MM.1S (cell line): ENCODE data around the gene HPS5.
A peak's percentile ranks its signal among the peaks of the same experiment; 100 is the strongest.

Experiments used
- DNase-seq: peaks from one replicate; pipeline ENCODE4 v3.0.0-alpha.2; 2015
- H2AFZ ChIP-seq: fragments of 300-600 bp; sonication (generic); 2 replicates; pipeline ENCODE4 v1.6.0; 2016; ENCODE audit warnings: antibody characterized with exemption, low read length
- H3F3A ChIP-seq: fragments of 300-600 bp; sonication (generic); 2 replicates; pipeline ENCODE4 v1.6.1; 2016; ENCODE audit warnings: mild to moderate bottlenecking, antibody characterized with exemption, low read length, moderate library complexity, mixed read lengths; ENCODE audit not compliant: insufficient read depth
- H3K27ac ChIP-seq: fragments of 300-600 bp; sonication (generic); 2 replicates; pipeline ENCODE4 v1.5.1; 2016; ENCODE audit warnings: mild to moderate bottlenecking, low read length
- H3K27me3 ChIP-seq: fragments of 300-600 bp; sonication (generic); replicated peaks from 2 replicates; pipeline ENCODE4 v1.6.0; 2016; ENCODE audit warnings: low read length; ENCODE audit not compliant: insufficient read depth
- H3K36me3 ChIP-seq: fragments of 300-600 bp; sonication (generic); replicated peaks from 2 replicates; pipeline ENCODE4 v1.6.1; 2016; ENCODE audit warnings: mild to moderate bottlenecking, low read length, mixed read lengths; ENCODE audit not compliant: insufficient read depth
- H3K4me1 ChIP-seq: fragments of 300-600 bp; sonication (generic); 2 replicates; pipeline ENCODE4 v1.6.1; 2016; ENCODE audit warnings: low read length, mixed read lengths
- H3K4me2 ChIP-seq: fragments of 300-600 bp; sonication (generic); 2 replicates; pipeline ENCODE4 v1.6.0; 2016; ENCODE audit warnings: low read depth, low read length
- H3K4me3 ChIP-seq: fragments of 300-600 bp; sonication (generic); 2 replicates; pipeline ENCODE4 v1.5.1; 2016; ENCODE audit warnings: low read length, mixed read lengths
- H3K79me2 ChIP-seq: fragments of 300-600 bp; sonication (generic); 2 replicates; pipeline ENCODE4 v1.6.1; 2016; ENCODE audit warnings: mixed run types, low read length, mixed read lengths
- H3K9ac ChIP-seq: fragments of 300-600 bp; sonication (generic); 2 replicates; pipeline ENCODE4 v1.6.1; 2016; ENCODE audit warnings: low read length, mixed read lengths
- H3K9me2 ChIP-seq: fragments of 300-600 bp; sonication (generic); replicated peaks from 2 replicates; pipeline ENCODE4 v1.6.1; 2016; ENCODE audit warnings: mild to moderate bottlenecking, low read length, mixed read lengths; ENCODE audit not compliant: insufficient read depth
- H3K9me3 ChIP-seq: fragments of 300-600 bp; sonication (generic); replicated peaks from 2 replicates; pipeline ENCODE4 v1.6.1; 2016; ENCODE audit warnings: mild to moderate bottlenecking, low read length, mixed read lengths; ENCODE audit not compliant: insufficient read depth
- H4K20me1 ChIP-seq: fragments of 300-600 bp; sonication (generic); 2 replicates; pipeline ENCODE4 v1.6.1; 2016; ENCODE audit warnings: mild to moderate bottlenecking, low read length, moderate library complexity, mixed read lengths; ENCODE audit not compliant: insufficient read depth
- EZH2 ChIP-seq: fragments of 300-600 bp; sonication (generic); optimal IDR thresholded peaks from 2 replicates; pipeline ENCODE3; 2017; ENCODE audit warnings: low read depth, mild to moderate bottlenecking, antibody characterized with exemption, low read length, mixed read lengths
- EZH2phosphoT487 ChIP-seq: fragments of 300-600 bp; sonication (generic); IDR thresholded peaks from 2 replicates; pipeline ENCODE4 v1.6.1; 2018; ENCODE audit warnings: antibody characterized with exemption, low read length
- TF ChIP-seq, protein P1 (sequence below): fragments of 300-600 bp; sonication (generic); IDR thresholded peaks from 2 replicates; pipeline ENCODE4 v1.5.1; 2016; ENCODE audit warnings: antibody characterized with exemption, low read length, mixed read lengths

Gene HPS5

DNA sequence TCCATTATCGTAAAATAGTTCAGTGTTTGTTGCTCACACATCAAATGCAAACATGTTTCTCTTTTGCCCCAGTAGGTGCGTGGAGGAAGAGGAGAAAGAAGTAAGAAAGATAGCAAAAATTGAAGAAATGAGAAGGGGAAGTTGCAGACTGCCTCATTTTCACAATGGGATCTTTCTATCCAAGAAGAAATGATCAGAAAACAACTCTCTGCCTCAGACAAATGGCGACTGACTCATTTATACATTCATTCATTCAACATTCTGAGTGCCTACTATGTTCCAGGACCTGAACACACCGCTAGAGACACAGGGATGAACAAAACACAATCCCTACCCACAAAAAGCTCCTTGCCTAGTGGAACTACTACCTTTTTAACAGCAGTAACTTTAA, 367 bp downstream of the HPS5 start:
- Histone ChIP-seq H3K79me2 (peaks cover 86% of the 10 kb centered on the region), H3K9me2 (no peaks in the 10 kb centered on the region), H3K27ac (peak overlapping the region; percentile 85), H3K9me3 (no peaks in the 10 kb centered on the region), H3K4me1 (peaks cover 36% of the 10 kb centered on the region), H3F3A (peaks cover 9% of the 10 kb centered on the region; the same call in 1 of the 2 replicates), H3K4me3 (peak overlapping the region; percentile 89), H3K36me3 (no peaks in the 10 kb centered on the region; the same call in 1 of the 2 replicates), H4K20me1 (no peaks in the 10 kb centered on the region), H3K4me2 (peak overlapping the region; percentile 90), H2AFZ (peak overlapping the region; percentile 92), H3K9ac (peak overlapping the region; percentile 96), H3K27me3 (no peaks in the 10 kb centered on the region)
- no peak for DNase-seq
- TF ChIP-seq, protein P1, sequence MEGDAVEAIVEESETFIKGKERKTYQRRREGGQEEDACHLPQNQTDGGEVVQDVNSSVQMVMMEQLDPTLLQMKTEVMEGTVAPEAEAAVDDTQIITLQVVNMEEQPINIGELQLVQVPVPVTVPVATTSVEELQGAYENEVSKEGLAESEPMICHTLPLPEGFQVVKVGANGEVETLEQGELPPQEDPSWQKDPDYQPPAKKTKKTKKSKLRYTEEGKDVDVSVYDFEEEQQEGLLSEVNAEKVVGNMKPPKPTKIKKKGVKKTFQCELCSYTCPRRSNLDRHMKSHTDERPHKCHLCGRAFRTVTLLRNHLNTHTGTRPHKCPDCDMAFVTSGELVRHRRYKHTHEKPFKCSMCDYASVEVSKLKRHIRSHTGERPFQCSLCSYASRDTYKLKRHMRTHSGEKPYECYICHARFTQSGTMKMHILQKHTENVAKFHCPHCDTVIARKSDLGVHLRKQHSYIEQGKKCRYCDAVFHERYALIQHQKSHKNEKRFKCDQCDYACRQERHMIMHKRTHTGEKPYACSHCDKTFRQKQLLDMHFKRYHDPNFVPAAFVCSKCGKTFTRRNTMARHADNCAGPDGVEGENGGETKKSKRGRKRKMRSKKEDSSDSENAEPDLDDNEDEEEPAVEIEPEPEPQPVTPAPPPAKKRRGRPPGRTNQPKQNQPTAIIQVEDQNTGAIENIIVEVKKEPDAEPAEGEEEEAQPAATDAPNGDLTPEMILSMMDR, result no peak
- TF ChIP-seq EZH2phosphoT487 (no peak), EZH2 (no peak)

- peak overlapping the region; percentile 90 for H3K4me2 ChIP-seq
- no peaks in the 10 kb centered on the region for H3K9me2 ChIP-seq
- no peak overlapping the region for H2AFZ ChIP-seq
- no peak overlapping the region; the same call in 1 of the 2 replicates for H3K9ac ChIP-seq
- TF ChIP-seq, protein P1, result no peak
- TF ChIP-seq EZH2phosphoT487 (no peak), EZH2 (no peak)
- H3F3A ChIP-seq, result peaks cover 9% of the 10 kb centered on the region; the same call in 1 of the 2 replicates
- H3K27me3 ChIP-seq, result no peaks in the 10 kb centered on the region
- no peaks in the 10 kb centered on the region for H3K9me3 ChIP-seq
- peaks cover 83% of the 10 kb centered on the region for H3K79me2 ChIP-seq
- DNase-seq, result no peak
- H4K20me1 ChIP-seq, result no peaks in the 10 kb centered on the region
- H3K27ac ChIP-seq, result no peak overlapping the region
- peaks cover 36% of the 10 kb centered on the region for H3K4me1 ChIP-seq
- H3K36me3 ChIP-seq, result no peaks in the 10 kb centered on the region; the same call in 1 of the 2 replicates
- H3K4me3 ChIP-seq, result peak overlapping the region; percentile 89
Observed at GRCh38 chr11:18320617-18321016, 1.3 kb downstream of the HPS5 start.

DNA sequence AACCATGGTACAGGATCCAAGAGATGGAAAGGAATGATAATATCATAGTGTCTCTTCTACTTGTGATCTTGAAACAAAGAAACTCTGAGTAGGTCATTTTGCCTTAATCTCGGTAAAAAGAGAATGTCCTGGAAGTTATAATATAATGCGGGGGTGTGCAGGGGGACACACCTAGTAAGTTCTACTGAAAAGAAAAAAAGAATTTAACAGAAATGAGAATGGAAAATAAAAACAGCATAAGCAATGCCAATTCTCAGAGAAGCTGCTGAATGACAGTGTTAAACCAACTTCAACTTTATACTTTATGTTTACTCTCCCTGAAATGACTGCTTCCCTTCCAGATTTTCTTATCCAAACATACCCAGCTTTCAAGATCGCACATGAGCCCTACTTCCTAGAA, 2.0 kb downstream of the HPS5 start:
- Histone ChIP-seq H3K27ac (no peak overlapping the region), H2AFZ (no peak overlapping the region), H3K36me3 (no peaks in the 10 kb centered on the region), H3K9ac (no peak overlapping the region), H3K9me3 (no peaks in the 10 kb centered on the region), H3K4me3 (0 out of 2 replicates have a peak overlapping the region, but pooled peaks have one; percentile 89), H3K9me2 (no peaks in the 10 kb centered on the region), H3K27me3 (no peaks in the 10 kb centered on the region), H4K20me1 (no peaks in the 10 kb centered on the region), H3F3A (peaks cover 9% of the 10 kb centered on the region; the same call in 1 of the 2 replicates), H3K79me2 (peaks cover 79% of the 10 kb centered on the region), H3K4me1 (peaks cover 33% of the 10 kb centered on the region), H3K4me2 (peak overlapping the region; percentile 90; the same call in 1 of the 2 replicates)
- no peak for TF ChIP-seq EZH2
- TF ChIP-seq EZH2phosphoT487, result no peak
- TF ChIP-seq, protein P1, result no peak
- no peak for DNase-seq
